AG09319 (cell line): ENCODE measurements around the gene ZKSCAN2.

Source experiments
- DNase-seq: peaks from one replicate; pipeline ENCODE4 v3.0.0-alpha.2; 2010; ENCODE audit warnings: low read depth; ENCODE audit errors: extremely low read depth
- TF ChIP-seq, protein P1 (sequence below): IDR thresholded peaks from 2 replicates; pipeline ENCODE4 v1.5.1; 2011; ENCODE audit warnings: low read depth, mild to moderate bottlenecking, inconsistent platforms, low read length, moderate library complexity

Gene ZKSCAN2

DNA sequence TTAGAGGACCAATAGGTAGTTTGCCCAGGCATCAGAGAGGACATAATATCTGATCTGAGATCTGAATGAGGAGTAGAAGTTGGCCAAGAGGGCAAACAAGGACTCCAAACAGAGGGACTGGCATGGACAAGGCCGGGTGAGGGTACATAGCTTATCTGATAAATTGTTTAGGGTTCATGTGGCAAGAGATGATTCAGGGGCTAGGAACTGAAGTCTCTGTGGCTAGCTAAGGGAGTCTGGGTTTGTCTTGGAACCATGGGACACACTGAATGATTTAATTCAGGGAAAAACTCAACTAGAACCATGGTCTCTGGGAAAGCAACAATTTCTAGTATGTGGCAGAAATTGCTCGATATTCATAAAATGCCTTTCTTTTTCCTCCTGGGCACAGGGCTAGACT is 45.0 kb downstream of the ZKSCAN2 start:
- TF ChIP-seq, protein P1, sequence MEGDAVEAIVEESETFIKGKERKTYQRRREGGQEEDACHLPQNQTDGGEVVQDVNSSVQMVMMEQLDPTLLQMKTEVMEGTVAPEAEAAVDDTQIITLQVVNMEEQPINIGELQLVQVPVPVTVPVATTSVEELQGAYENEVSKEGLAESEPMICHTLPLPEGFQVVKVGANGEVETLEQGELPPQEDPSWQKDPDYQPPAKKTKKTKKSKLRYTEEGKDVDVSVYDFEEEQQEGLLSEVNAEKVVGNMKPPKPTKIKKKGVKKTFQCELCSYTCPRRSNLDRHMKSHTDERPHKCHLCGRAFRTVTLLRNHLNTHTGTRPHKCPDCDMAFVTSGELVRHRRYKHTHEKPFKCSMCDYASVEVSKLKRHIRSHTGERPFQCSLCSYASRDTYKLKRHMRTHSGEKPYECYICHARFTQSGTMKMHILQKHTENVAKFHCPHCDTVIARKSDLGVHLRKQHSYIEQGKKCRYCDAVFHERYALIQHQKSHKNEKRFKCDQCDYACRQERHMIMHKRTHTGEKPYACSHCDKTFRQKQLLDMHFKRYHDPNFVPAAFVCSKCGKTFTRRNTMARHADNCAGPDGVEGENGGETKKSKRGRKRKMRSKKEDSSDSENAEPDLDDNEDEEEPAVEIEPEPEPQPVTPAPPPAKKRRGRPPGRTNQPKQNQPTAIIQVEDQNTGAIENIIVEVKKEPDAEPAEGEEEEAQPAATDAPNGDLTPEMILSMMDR: no peak
- no peak for DNase-seq

DNA sequence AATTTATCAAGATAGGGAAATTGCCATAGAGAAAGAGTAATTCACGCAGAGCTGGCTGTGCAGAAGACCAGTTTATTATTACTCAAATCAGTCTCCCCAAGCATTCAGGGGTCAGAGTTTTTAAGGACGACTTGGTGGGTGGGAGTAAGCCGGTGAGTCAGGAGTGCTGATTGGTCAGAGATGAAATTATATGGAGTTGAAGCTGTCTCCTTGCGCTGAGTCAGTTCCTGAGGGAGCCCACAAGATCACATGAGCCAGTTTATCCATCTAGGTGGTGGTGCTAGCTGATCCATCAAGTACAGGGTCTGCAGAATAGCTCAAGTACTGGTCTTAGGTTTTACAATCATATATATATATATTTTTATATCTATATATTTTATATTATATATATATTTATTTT is 46.9 kb downstream of the ZKSCAN2 start:
- TF ChIP-seq, protein P1: no peak
- DNase-seq: no peak

DNA sequence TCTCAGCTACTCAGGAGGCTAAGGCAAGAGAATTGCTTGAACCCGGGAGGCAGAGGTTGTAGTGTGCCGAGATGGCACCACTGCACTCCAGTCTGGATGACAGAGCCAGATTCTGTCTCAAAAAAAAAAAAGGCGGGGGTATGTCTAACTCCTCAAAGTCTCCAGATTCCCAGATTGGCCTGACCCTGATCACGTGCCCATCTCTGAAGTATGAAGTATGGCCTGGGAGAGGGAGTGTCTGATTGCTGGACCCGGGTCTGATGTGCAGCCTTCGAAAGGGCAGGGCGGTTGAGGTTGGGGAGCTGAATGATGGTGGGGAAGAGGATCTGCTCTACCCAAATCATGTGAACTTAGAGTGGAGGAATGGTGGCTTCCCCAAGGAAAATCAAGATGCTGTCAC is 58.2 kb downstream of the ZKSCAN2 start:
- TF ChIP-seq, protein P1: no peak
- DNase-seq: no peak

DNA sequence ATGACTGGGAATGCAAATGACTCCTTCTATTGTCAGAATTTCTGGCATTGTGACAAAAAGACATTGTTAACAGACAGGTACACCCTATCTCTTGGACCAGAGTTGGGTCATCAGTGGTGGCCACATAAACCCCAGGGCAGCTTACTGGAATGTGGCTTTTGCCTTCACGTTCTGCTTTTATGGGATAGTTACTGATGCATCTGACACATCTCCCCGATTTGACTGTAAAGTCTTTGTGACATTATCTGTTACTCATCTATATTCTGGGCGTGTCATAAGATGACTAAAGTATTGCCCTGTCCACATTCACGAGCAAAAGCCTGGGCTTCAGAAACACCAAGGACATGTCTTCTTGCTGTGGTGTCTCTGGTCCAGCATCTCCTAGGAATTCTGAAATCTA is 59.6 kb downstream of the ZKSCAN2 start:
- TF ChIP-seq, protein P1: no peak
- DNase-seq: no peak

DNA sequence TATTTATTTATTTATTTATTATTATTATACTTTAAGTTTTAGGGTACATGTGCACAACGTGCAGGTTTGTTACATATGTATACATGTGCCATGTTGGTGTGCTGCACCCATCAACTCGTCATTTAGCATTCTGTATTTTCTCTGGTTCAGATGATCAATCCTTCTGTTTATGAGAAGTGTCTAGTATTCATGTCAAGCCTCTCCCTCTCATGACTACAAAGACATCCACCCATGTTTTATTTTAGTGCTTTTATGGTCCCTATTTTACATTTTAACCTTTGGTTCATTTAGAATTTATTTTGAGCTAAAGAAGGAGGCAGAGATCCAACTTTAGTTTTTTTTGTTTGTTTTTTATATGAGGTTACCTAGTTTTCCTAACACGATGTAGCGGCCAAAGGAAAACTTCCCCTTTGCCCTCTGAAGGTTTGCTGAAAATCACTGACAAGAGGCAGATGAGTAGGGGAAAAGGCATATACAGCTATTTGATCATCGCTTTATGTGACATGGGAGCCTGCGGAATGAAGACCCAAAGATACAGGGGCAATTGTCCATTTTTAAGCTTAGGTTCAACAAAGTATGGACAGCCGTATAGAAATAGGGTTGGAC is 63.3 kb downstream of the ZKSCAN2 start:
- TF ChIP-seq, protein P1: no peak
- DNase-seq: no peak

DNA sequence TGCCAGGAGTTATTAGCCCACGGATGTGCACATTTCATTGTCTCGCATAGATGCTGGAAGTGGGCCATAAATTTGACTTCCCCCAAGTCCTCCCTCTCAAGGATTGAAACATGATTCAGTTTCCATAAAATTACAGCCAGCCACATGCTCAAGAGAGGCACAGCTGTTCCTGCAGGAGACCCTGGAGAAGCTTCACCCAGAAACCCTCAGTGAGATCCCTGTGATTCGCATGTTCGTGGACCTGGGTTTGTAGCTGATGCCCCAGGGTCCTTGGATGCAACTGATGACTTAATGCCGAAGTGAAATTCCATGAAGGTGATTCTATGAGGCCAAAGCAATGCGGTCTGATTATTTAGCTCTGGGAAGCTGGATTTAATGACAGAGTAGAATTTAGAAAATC is 65.5 kb downstream of the ZKSCAN2 start:
- peak; percentile 8 for DNase-seq
- TF ChIP-seq, protein P1: no peak

DNA sequence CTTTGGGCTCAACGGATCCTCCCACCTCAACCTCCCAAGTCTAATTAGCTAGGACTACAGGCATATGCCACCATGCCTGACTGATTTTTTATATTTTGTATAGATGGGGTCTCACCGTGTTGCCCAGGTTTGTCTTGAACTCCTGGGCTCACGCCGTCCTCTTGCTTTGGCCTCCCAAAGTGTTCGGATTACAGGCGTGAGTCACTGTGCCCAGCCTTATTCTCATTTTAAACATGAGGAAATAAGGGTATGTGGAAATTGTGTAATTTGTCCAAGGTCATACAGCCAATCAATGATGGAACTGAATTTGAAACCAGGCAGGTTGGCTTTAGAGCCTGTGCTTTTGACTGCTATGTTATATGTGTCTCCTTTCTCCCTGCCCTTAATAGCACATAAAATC is 68.3 kb downstream of the ZKSCAN2 start:
- DNase-seq: no peak
- TF ChIP-seq, protein P1: no peak
